HG02610 (cell line): Measurements from ENCODE around the gene SPR.
"Not testable (repeated sequence)": the region's sequence is repeated elsewhere in the genome, so short reads cannot be mapped to it uniquely, and the experiment has no call there.

Experiments
- ATAC-seq: cut with Tn5 transposase; IDR thresholded peaks from one replicate; pipeline ENCODE4 v1.9.1; 2021; ENCODE audit warnings: mild to moderate bottlenecking, moderate library complexity; ENCODE audit not compliant: unreplicated experiment

Gene SPR

GRCh38 chr2:72888438-72889202 is 1.4 kb downstream of the SPR start:
- ATAC-seq: no peak

- no peak for ATAC-seq
These were observed 2.8 kb downstream of the SPR start for GRCh38 chr2:72889991-72890390.

- no peak for ATAC-seq
These were observed 4.0 kb downstream of the SPR start for GRCh38 chr2:72891091-72891818.

- peak; percentile 55 for ATAC-seq
These were observed 5.4 kb downstream of the SPR start for GRCh38 chr2:72892506-72893173.

- ATAC-seq: peak; percentile 65
These were observed 6.5 kb downstream of the SPR start for GRCh38 chr2:72893594-72894319.

GRCh38 chr2:72894514-72894913 is 7.3 kb downstream of the SPR start:
- peak; percentile 26 for ATAC-seq

- no peak for ATAC-seq
These were observed 7.9 kb downstream of the SPR start for GRCh38 chr2:72895154-72895553.

GRCh38 chr2:72895759-72896281 is 8.6 kb downstream of the SPR start:
- ATAC-seq: no peak

- no peak for ATAC-seq
These were observed 9.2 kb downstream of the SPR start for GRCh38 chr2:72896446-72896845.

- ATAC-seq: no peak
These were observed 10.8 kb downstream of the SPR start for GRCh38 chr2:72897785-72898584.

GRCh38 chr2:72898585-72898906 is 11.3 kb downstream of the SPR start:
- ATAC-seq: no peak

- no peak for ATAC-seq
These were observed 13.1 kb downstream of the SPR start for GRCh38 chr2:72900191-72900825.

- ATAC-seq: no peak
These were observed 14.2 kb downstream of the SPR start for GRCh38 chr2:72901426-72901825.

- ATAC-seq: not testable (repeated sequence)
These were observed 20.2 kb downstream of the SPR start for GRCh38 chr2:72907369-72907768.

- ATAC-seq: no peak
These were observed 21.5 kb downstream of the SPR start for GRCh38 chr2:72908741-72909140.

- ATAC-seq: no peak
These were observed 24.0 kb downstream of the SPR start for GRCh38 chr2:72911256-72911655.

GRCh38 chr2:72913486-72914205 is 26.4 kb downstream of the SPR start:
- no peak for ATAC-seq

GRCh38 chr2:72914206-72914559 is 27.0 kb downstream of the SPR start:
- ATAC-seq: no peak

GRCh38 chr2:72914589-72915319 is 27.5 kb downstream of the SPR start:
- no peak for ATAC-seq
